AG04450 (cell line): ENCODE measurements around the gene KCNJ2. TPM values are rescaled to one million over a fixed set of nuclear protein-coding genes. Genes with fewer than 3 reads are reported as not detected.

Source experiments
- CTCF ChIA-PET: fragments of 300-600, 350-600 bp; formaldehyde crosslinking; extraction: SDS; loops from one replicate; lab custom pipeline; 2022; ENCODE audit warnings: antibody characterized with exemption, inconsistent platforms; lab: Charles Lee
- POLR2A ChIA-PET: fragments of 350-600 bp; formaldehyde crosslinking; extraction: SDS; loops from one replicate; lab custom pipeline; 2021; ENCODE audit warnings: antibody characterized with exemption, inconsistent platforms; lab: Yijun Ruan, JAX
- DNase-seq: peaks from one replicate; pipeline ENCODE4 v3.0.0-alpha.2; 2011; ENCODE audit warnings: low read depth, low spot score
- H3K27ac ChIP-seq: one replicate; pipeline ENCODE4 v1.5.1; 2012; ENCODE audit warnings: low read depth, low read length, control low read depth
- H3K27me3 ChIP-seq: one replicate; pipeline ENCODE4 v1.6.0; 2012; ENCODE audit warnings: low read length; ENCODE audit not compliant: control insufficient read depth, insufficient read depth
- H3K4me3 ChIP-seq: 2 replicates; pipeline ENCODE4 v1.5.1; 2011; ENCODE audit warnings: mild to moderate bottlenecking, low read depth, low read length, control low read depth
- H3K9me3 ChIP-seq: 2 replicates; pipeline ENCODE4 v1.5.1; 2012; ENCODE audit warnings: low read length; ENCODE audit not compliant: control insufficient read depth, insufficient read depth
- CTCF ChIP-seq: IDR thresholded peaks from 2 replicates; pipeline ENCODE4 v1.5.1; 2011; ENCODE audit warnings: low read depth, low read length, control low read depth, inconsistent platforms
- polyA plus RNA-seq: library from polyadenylated mRNA; depleted of rRNA; stranded (reverse); fragments of >200 nt; gene quantifications from 2 replicates; pipeline ENCODE4 v1.2.3, GENCODE V29; 2011

KCNJ2 gene
- polyA plus RNA-seq, 1 experiment, result 2.4 TPM

GRCh38 chr17:70132505-70132904 lies 36.8 kb upstream of the KCNJ2 start:
- H3K9me3 ChIP-seq, result no peaks in the 10 kb centered on the region; the same call in 1 of the 2 replicates
- TF ChIP-seq CTCF, result no peak
- no peak for DNase-seq
- H3K27me3 ChIP-seq, result no peaks in the 10 kb centered on the region
- H3K27ac ChIP-seq, result no peak overlapping the region
- POLR2A ChIA-PET, result no interaction called here
- no peak overlapping the region for H3K4me3 ChIP-seq
- CTCF ChIA-PET, result no interaction called here

- POLR2A ChIA-PET, result no interaction called here
- no peak overlapping the region for H3K4me3 ChIP-seq
Observed at GRCh38 chr17:70134042-70134441, 35.3 kb upstream of the KCNJ2 start.

DNA sequence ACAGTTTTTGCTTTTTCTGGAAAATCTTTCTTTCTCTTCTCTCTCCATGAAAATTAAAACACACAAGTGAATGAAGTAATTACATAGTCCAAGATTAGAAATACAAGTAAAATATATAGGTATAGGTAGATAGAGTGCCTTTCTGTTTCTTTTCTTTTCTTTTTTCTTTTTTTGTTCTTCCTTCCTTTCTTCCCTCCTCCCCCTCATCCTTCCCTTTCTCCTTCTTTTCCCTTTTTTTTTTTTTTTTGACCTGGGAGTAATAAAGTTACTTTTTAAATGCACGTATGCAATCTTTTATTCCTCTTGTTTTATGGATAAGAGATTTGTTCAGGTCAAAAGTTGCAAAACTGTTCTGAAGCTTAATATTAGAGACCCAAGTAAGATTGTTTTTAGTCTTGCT lies 34.6 kb upstream of the KCNJ2 start:
- Histone ChIP-seq H3K4me3 (no peak overlapping the region), H3K27ac (no peak overlapping the region), H3K27me3 (no peaks in the 10 kb centered on the region), H3K9me3 (no peaks in the 10 kb centered on the region; the same call in 1 of the 2 replicates)
- ChIA-PET POLR2A (no interaction called here), CTCF (interaction anchor here (1.8 kb wide), 1 partner anchor 525 kb away, joined by 5 read pairs; no protein-coding TSS in a partner anchor)
- TF ChIP-seq CTCF, result no peak
- no peak for DNase-seq

More at GRCh38 chr17:70134042-70134441, 35.3 kb upstream of the KCNJ2 start:
- no peaks in the 10 kb centered on the region; the same call in 1 of the 2 replicates for H3K9me3 ChIP-seq
- H3K27me3 ChIP-seq, result no peaks in the 10 kb centered on the region
- CTCF ChIA-PET, result no interaction called here
- no peak for DNase-seq
- no peak for TF ChIP-seq CTCF
- H3K27ac ChIP-seq, result no peak overlapping the region

- no peak for TF ChIP-seq CTCF
- Histone ChIP-seq H3K27ac (no peak overlapping the region), H3K4me3 (no peak overlapping the region), H3K9me3 (no peaks in the 10 kb centered on the region; the same call in 1 of the 2 replicates), H3K27me3 (no peaks in the 10 kb centered on the region)
- ChIA-PET CTCF (interaction anchor here (1.1 to 1.8 kb wide), 2 partner anchors 19 to 527 kb away, joined by 3 to 5 read pairs; no protein-coding TSS in a partner anchor), POLR2A (no interaction called here)
- no peak for DNase-seq
Observed at GRCh38 chr17:70136131-70136530, 33.2 kb upstream of the KCNJ2 start.

DNA sequence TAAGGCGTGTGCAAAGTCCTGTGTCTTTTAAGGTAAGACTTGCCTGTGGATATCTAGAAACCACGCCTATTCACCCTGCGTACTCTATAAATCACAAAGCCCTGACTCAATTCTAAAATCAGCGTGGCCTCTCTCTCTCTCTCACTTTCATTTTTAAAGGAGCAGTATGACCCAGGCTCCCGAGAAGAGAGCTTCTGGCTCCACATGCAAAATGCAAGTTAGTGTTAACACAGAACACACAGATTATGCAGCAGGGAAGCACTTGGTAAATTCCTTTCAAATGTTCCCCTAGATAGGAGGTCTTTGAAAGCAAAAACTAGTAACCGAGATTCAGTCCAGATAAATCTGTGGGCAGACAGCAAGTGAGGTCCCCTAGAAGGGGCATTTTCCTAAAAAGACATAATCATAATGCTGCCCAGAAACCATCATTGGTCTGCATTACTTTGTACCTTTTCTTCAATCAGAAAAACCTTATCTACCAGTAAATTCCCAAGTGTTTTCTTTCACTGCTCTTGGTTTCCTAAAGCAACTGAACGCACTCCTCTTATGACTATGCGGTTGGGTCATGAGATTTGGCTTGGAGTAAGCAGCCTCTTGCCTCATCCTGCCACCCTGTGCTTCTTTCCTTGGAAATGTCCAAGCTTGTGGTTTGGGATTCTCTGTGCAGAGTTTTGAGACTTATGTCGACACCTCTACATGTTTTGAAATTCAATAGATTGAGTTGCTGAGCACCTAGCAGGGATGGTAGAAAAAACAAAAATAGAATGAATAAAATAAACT lies 31.7 kb upstream of the KCNJ2 start:
- CTCF ChIA-PET, result interaction anchor here (8.2 kb wide), 1 partner anchor 529 kb away, joined by 103 read pairs; no protein-coding TSS in a partner anchor
- POLR2A ChIA-PET, result interaction anchor here (0.6 to 2.7 kb wide), 8 partner anchors 46 to 636 kb away, joined by 3 to 11 read pairs (median 6); no protein-coding TSS in a partner anchor
- peak overlapping the region; percentile 37 for H3K4me3 ChIP-seq
- no peaks in the 10 kb centered on the region for H3K27me3 ChIP-seq
- H3K9me3 ChIP-seq, result no peaks in the 10 kb centered on the region
- H3K27ac ChIP-seq, result peak overlapping the region; percentile 91
- peak; percentile 93 for DNase-seq
- no peak for TF ChIP-seq CTCF
